Activated CD4-positive, alpha-beta T cell treated with anti-CD3 and anti-CD28 coated beads, Interleukin-2, amount 50 U/mL, for 16 hours (primary cell): Measurements from ENCODE around the gene DMKN.

Experiments used
- DNase-seq: peaks from one replicate; pipeline ENCODE4 v3.0.0-alpha.2; 2020

DMKN gene

GRCh38 chr19:35549174-35549788 is 35.8 kb upstream of the DMKN start:
- peak; percentile 72 for DNase-seq

- DNase-seq = no peak
Measured at GRCh38 chr19:35546532-35546931, 33.1 kb upstream of the DMKN start.

- peak; percentile 84 for DNase-seq
Measured at GRCh38 chr19:35545855-35546381, 32.5 kb upstream of the DMKN start.

- peak; percentile 88 for DNase-seq
Measured at GRCh38 chr19:35545001-35545854, 31.8 kb upstream of the DMKN start, which contains the start of gene TMEM147. TMEM147 (plus strand) TSS chr19:35545626; CDS start chr19:35545740, 114 bp downstream.

- DNase-seq = no peak
Measured at GRCh38 chr19:35544110-35544802, 30.8 kb upstream of the DMKN start.

- no peak for DNase-seq
Measured at GRCh38 chr19:35543280-35544109, 30.0 kb upstream of the DMKN start.

GRCh38 chr19:35542209-35542608 is 28.8 kb upstream of the DMKN start:
- no peak for DNase-seq

GRCh38 chr19:35540356-35540927 is 27.0 kb upstream of the DMKN start:
- no peak for DNase-seq

- no peak for DNase-seq
Measured at GRCh38 chr19:35539850-35540249, 26.4 kb upstream of the DMKN start.

GRCh38 chr19:35539314-35539713 is 25.9 kb upstream of the DMKN start:
- DNase-seq = no peak

- no peak for DNase-seq
Measured at GRCh38 chr19:35534803-35535480, 21.5 kb upstream of the DMKN start.

GRCh38 chr19:35533822-35534392 is 20.5 kb upstream of the DMKN start:
- DNase-seq = peak; percentile 9

GRCh38 chr19:35533201-35533821 is 19.9 kb upstream of the DMKN start, which contains the start of gene GAPDHS:
GAPDHS (plus strand) TSS chr19:35533456; CDS start chr19:35533528, 72 bp downstream.
- DNase-seq = no peak

GRCh38 chr19:35531291-35531690 is 17.8 kb upstream of the DMKN start:
- no peak for DNase-seq

- DNase-seq = no peak
Measured at GRCh38 chr19:35529241-35530218, 16.1 kb upstream of the DMKN start.

GRCh38 chr19:35528218-35529038 is 15.0 kb upstream of the DMKN start, which contains the start of gene SBSN:
SBSN (minus strand) TSS chr19:35528311; CDS start chr19:35528281, 30 bp downstream.
- DNase-seq = no peak

GRCh38 chr19:35525873-35526272 is 12.4 kb upstream of the DMKN start:
- DNase-seq = no peak

- no peak for DNase-seq
Measured at GRCh38 chr19:35524181-35524837, 10.9 kb upstream of the DMKN start.
